ENCODE data around the gene TBC1D22A.

The TBC1D22A gene

DNA sequence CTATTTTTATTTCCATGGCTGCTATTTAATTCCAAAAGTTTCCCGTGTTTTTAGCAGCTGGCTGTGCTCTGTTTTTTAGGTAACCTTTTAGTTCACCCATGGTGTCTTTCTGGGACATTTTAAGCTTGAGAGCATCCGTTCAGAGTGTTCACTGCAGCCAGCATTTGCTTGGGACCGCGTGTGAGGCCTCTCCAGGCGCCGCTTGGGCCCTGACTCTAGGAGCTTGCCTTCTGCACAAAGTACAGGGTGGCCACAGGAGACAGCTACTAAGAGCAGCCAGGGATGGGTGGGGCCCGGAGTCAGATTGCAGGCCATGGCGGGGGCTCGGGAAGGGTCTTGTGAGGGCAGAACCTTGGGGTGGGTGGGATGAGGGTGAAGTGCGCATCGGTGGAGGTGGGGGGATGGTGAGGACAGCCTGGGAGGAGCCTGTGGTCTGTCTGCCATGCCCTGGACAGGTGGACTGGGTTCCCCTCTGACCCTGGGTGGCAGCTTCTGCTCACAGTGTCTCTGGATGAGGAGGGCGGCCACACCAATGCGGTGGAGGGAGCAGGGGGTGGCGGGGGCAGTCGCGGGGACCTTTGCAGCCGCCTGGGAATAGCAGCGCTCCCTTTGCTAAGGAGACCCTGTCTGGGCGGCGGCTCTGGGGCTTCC is 288.1 kb downstream of the TBC1D22A start:
- Mint-ChIP-seq H3K27me3 (ENCODE audit: low read depth) (peaks cover 5% of the 10 kb centered on the region), H3K4me3 (no peak overlapping the region), H3K27ac (peak overlapping the region in 2 of 3 experiments; percentile 41 to 46), H3K36me3 (ENCODE audit: low read depth) (no peaks in the 10 kb centered on the region), H3K4me1 (peaks cover 33% of the 10 kb centered on the region), H3K9me3 (no peaks in the 10 kb centered on the region)
- TF ChIP-seq CTCF (IDR thresholded peaks at IDR 0.05; ENCODE audit: unreplicated experiment in 3 of 3): no peak

DNA sequence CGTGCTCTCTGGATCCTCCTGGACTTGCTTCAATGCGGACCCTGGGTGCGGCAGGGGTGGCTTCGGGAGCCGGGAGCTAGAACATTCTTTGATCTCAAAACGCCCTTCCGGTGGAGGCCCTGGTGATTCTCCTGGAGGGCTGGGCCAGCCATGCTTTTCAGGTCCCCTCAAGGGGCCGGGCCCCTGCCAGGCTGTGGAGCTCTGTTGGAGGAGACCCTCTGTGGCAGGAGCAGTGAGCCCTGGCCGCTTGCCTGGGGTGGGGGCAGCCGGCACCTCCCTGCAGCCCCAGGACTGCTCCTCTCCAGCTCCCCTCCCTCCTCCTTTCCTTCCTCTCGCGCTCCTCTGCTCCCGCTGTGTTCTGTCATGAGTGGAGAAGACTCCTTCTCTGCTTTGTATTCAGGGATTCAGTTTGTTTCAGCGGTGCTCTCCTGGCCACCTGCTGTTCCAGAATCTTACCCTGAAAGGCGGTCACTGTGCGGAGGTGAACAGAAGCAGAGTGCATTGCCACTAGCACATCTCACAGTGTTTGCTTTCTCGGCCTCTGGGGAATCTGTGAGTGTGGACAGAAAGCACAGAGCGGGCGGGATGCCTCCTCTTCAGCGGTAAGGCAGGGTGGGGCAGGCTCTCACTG is 289.1 kb downstream of the TBC1D22A start:
- Mint-ChIP-seq H3K27ac (peak overlapping the region; percentile 47 to 83 (median 55)), H3K4me3 (peak overlapping the region in 1 of 3 experiments; percentile 16), H3K36me3 (ENCODE audit: low read depth) (no peaks in the 10 kb centered on the region), H3K27me3 (ENCODE audit: low read depth) (peaks cover 5% of the 10 kb centered on the region), H3K9me3 (no peaks in the 10 kb centered on the region), H3K4me1 (peaks cover 33% of the 10 kb centered on the region)
- TF ChIP-seq CTCF (IDR thresholded peaks at IDR 0.05; ENCODE audit: unreplicated experiment in 3 of 3): no peak

- H3K4me1 Mint-ChIP-seq: peaks cover 27% of the 10 kb centered on the region
Measured at GRCh38 chr22:47052236-47053012, 290.0 kb downstream of the TBC1D22A start.

GRCh38 chr22:47053013-47053725 is 290.7 kb downstream of the TBC1D22A start:
- H3K27ac Mint-ChIP-seq: peak overlapping the region in 2 of 3 experiments; percentile 74 to 77
- no peaks in the 10 kb centered on the region for H3K36me3 Mint-ChIP-seq (ENCODE audit: low read depth)
- no peaks in the 10 kb centered on the region for H3K9me3 Mint-ChIP-seq
- peaks cover 5% of the 10 kb centered on the region for H3K27me3 Mint-ChIP-seq (ENCODE audit: low read depth)
- TF ChIP-seq CTCF (IDR thresholded peaks at IDR 0.05; ENCODE audit: unreplicated experiment in 3 of 3): no peak
- peaks cover 27% of the 10 kb centered on the region for H3K4me1 Mint-ChIP-seq
- no peak overlapping the region for H3K4me3 Mint-ChIP-seq

More at GRCh38 chr22:47052236-47053012, 290.0 kb downstream of the TBC1D22A start:
- Mint-ChIP-seq H3K27me3 (ENCODE audit: low read depth) (peaks cover 5% of the 10 kb centered on the region), H3K4me3 (peak overlapping the region in 1 of 3 experiments; percentile 16), H3K9me3 (no peaks in the 10 kb centered on the region), H3K36me3 (ENCODE audit: low read depth) (no peaks in the 10 kb centered on the region), H3K27ac (peak overlapping the region in 2 of 3 experiments; percentile 47 to 55)
- TF ChIP-seq CTCF (IDR thresholded peaks at IDR 0.05; ENCODE audit: unreplicated experiment in 3 of 3): no peak

GRCh38 chr22:47053726-47054141 is 291.3 kb downstream of the TBC1D22A start:
- Mint-ChIP-seq H3K27ac (peak overlapping the region in 2 of 3 experiments; percentile 74 to 77), H3K4me3 (no peak overlapping the region), H3K36me3 (ENCODE audit: low read depth) (no peaks in the 10 kb centered on the region), H3K9me3 (no peaks in the 10 kb centered on the region), H3K4me1 (peaks cover 27% of the 10 kb centered on the region), H3K27me3 (ENCODE audit: low read depth) (peaks cover 5% of the 10 kb centered on the region)
- TF ChIP-seq CTCF (IDR thresholded peaks at IDR 0.05; ENCODE audit: unreplicated experiment in 3 of 3): no peak
